GM12878 (cell line): Measurements from ENCODE around the gene NHS. TPM values are rescaled to one million over a fixed set of nuclear protein-coding genes. Genes with fewer than 3 reads are reported as not detected.

Source experiments
- ATAC-seq: fragments of 200-7000 bp; cut with Tn5 transposase; 3 replicates; pipeline ENCODE4 v1.9.1; 2020; ENCODE audit warnings: mild to moderate bottlenecking, moderate library complexity
- BruUV-seq: library from RNA; stranded (reverse); fragments of 400-500 nt; replicated peaks from 2 replicates; lab custom pipeline; 2021; lab: Mats Ljungman, UMichigan
- CTCF ChIA-PET: fragments of 300-600 bp; sonication (Branson Sonifier 250); formaldehyde crosslinking; extraction: SDS; loops from one replicate; lab custom pipeline; 2021; ENCODE audit warnings: inconsistent platforms; lab: Yijun Ruan, JAX
- POLR2A ChIA-PET: fragments of 350-600 bp; formaldehyde crosslinking; extraction: SDS; loops from one replicate; lab custom pipeline; 2021; ENCODE audit warnings: inconsistent platforms; lab: Charles Lee
- RAD21 ChIA-PET: fragments of 300-600 bp; sonication (Branson Sonifier 250); formaldehyde crosslinking; loops from one replicate; lab custom pipeline; 2023; ENCODE audit warnings: antibody characterized with exemption; ENCODE audit not compliant: unreplicated experiment; lab: Charles Lee
- SMC1A ChIA-PET: fragments of 300-600 bp; sonication (Branson Sonifier 250); formaldehyde crosslinking; loops from one replicate; lab custom pipeline; 2023; ENCODE audit not compliant: unreplicated experiment, uncharacterized antibody; lab: Charles Lee
- DNase-seq: peaks from one replicate; pipeline ENCODE4 v3.0.0-alpha.2; 2011; ENCODE audit warnings: low read depth, low spot score
- FAIRE-seq: peaks from 3 replicates; lab custom pipeline; 2011; peaks lifted over from hg19 to GRCh38; lab: Jason Lieb, UNC
- H2AFZ ChIP-seq: 2 replicates; pipeline ENCODE4 v1.6.0; 2011; ENCODE audit warnings: low read depth, low read length, control low read depth; ENCODE audit not compliant: control insufficient read depth
- H3K27ac ChIP-seq: 2 replicates; pipeline ENCODE4 v1.5.1; 2011; ENCODE audit warnings: control low read depth; ENCODE audit not compliant: control insufficient read depth, insufficient read depth
- H3K27me3 ChIP-seq, 2 experiments: replicated peaks in 1 of 2; 2 replicates each; pipeline versions ENCODE4 v1.6.0 to v1.6.1; 2011; ENCODE audit warnings: low read length in 1 of 2; ENCODE audit not compliant: control insufficient read depth in 2 of 2, insufficient read depth in 2 of 2
- H3K36me3 ChIP-seq, 2 experiments: 2 replicates each; pipeline ENCODE4 v1.5.1; 2011; ENCODE audit warnings: low read length in 1 of 2; ENCODE audit not compliant: control insufficient read depth in 2 of 2, insufficient read depth in 2 of 2
- H3K4me1 ChIP-seq: 2 replicates; pipeline ENCODE4 v1.6.1; 2011; ENCODE audit warnings: mild to moderate bottlenecking, low read length, moderate library complexity, mixed read lengths; ENCODE audit not compliant: control insufficient read depth, insufficient read depth
- H3K4me2 ChIP-seq: 2 replicates; pipeline ENCODE4 v1.6.0; 2011; ENCODE audit warnings: control low read depth; ENCODE audit not compliant: control insufficient read depth, insufficient read depth
- H3K4me3 ChIP-seq: fragments of 200-600 bp; sonication (generic); 2 replicates; pipeline ENCODE4 v1.5.1; 2016
- H3K79me2 ChIP-seq: 2 replicates; pipeline ENCODE4 v1.6.0; 2011; ENCODE audit warnings: low read length; ENCODE audit not compliant: control insufficient read depth, insufficient read depth
- H3K9ac ChIP-seq: 2 replicates; pipeline ENCODE4 v1.8.0; 2011; ENCODE audit warnings: low read length, control low read depth, mixed read lengths; ENCODE audit not compliant: control insufficient read depth, insufficient read depth
- H3K9me3 ChIP-seq: replicated peaks from 3 replicates; pipeline ENCODE4 v1.5.1; 2011; ENCODE audit warnings: mild to moderate bottlenecking, low read length; ENCODE audit not compliant: control insufficient read depth, insufficient read depth
- H4K20me1 ChIP-seq: 2 replicates; pipeline ENCODE4 v1.6.0; 2011; ENCODE audit not compliant: control insufficient read depth, insufficient read depth
- CBX3 ChIP-seq: fragments of 200-600 bp; sonication (generic); IDR thresholded peaks from 2 replicates; pipeline ENCODE4 v1.6.1; 2016; ENCODE audit warnings: low read depth, borderline replicate concordance
- CREM ChIP-seq: IDR thresholded peaks from 2 replicates; pipeline ENCODE4 v1.6.1; 2014; ENCODE audit warnings: antibody characterized with exemption, low read depth
- MAX ChIP-seq: IDR thresholded peaks from 2 replicates; pipeline ENCODE4 v1.6.1; 2012; ENCODE audit warnings: low read depth, low read length, improper control_type of control experiment
- PAX5 ChIP-seq: IDR thresholded peaks from 2 replicates; pipeline ENCODE4 v1.6.1; 2011; ENCODE audit warnings: low read depth, low read length, borderline replicate concordance
- PBX3 ChIP-seq: IDR thresholded peaks from 2 replicates; pipeline ENCODE4 v1.6.1; 2011; ENCODE audit warnings: mild to moderate bottlenecking, low read depth, low read length, moderate library complexity; ENCODE audit not compliant: insufficient replicate concordance
- WGBS: methylation state at CpG from one replicate; pipeline ENCODE4 v1.1.6; 2016; ENCODE audit warnings: low lambda C conversion rate; ENCODE audit not compliant: insufficient replicate concordance, insufficient coverage; ENCODE audit errors: missing lambda C conversion rate; 5-methylcytosine and 5-hydroxymethylcytosine counted together
- in situ Hi-C: fragments of 300-500 bp; cut with MboI; formaldehyde crosslinking; loops from 9 replicates; pipeline ENCODE4 v1.14.3; 2018; ENCODE audit warnings: mixed read lengths
- intact Hi-C: fragments of 100-400 bp; cut with micrococcal nuclease; formaldehyde crosslinking; loops from one replicate; pipeline ENCODE4 v1.14.2; 2022; ENCODE audit not compliant: unreplicated experiment
- polyA plus RNA-seq, 11 experiments: library from polyadenylated mRNA; depleted of rRNA in 4 of 11; unstranded in 6 of 11; stranded (reverse) in 5 of 11; fragments of >200 nt; fragmentation: Nextera tagmentation in 4 of 11; fragmentation: Illumina TruSeq in 1 of 11; extraction: Ambion mirVana in 4 of 11; extraction: Trizol in 1 of 11; gene quantifications; 1 replicate in 1 of 11; 2 replicates in 10 of 11; pipeline versions ENCODE4 v1.2.1 to v1.2.3, GENCODE V29; 2011 to 2016; ENCODE audit warnings: inconsistent platforms in 2 of 11, missing spikeins in 2 of 11, low read depth in 1 of 11
- total RNA-seq, 4 experiments: library from RNA; depleted of rRNA in 3 of 4; stranded (reverse); fragments of >200 nt in 3 of 4; fragmentation: Illumina TruSeq in 1 of 4; extraction: Trizol in 1 of 4; gene quantifications; 2 replicates each; pipeline versions ENCODE4 v1.2.1 to v1.2.3, GENCODE V29; 2013 to 2021
- TF ChIP-seq, protein P1 (sequence below): fragments of 450-650 bp; IDR thresholded peaks from 2 replicates; pipeline ENCODE4 v1.6.1; 2017; ENCODE audit warnings: mild to moderate bottlenecking, moderate library complexity
- TF ChIP-seq, protein P2 (sequence below): fragments of 150-350 bp; IDR thresholded peaks from 2 replicates; pipeline ENCODE4 v1.6.1; 2016; ENCODE audit warnings: low read depth, low read length

Gene NHS
- total and polyA plus RNA-seq, 10 of the 15 experiments (the other 5 are each of a cell fraction or from before 2014, with no cell fraction given) = under 0.01 to 0.07 (median 0.03) TPM; not detected in 7

- ChIA-PET CTCF (no interaction called here), RAD21 (no interaction called here), POLR2A (no interaction called here), SMC1A (no interaction called here)
- FAIRE-seq = no peak
- ATAC-seq = no peak
- Histone ChIP-seq H3K27me3 (no peaks in the 10 kb centered on the region), H3K9me3 (no peaks in the 10 kb centered on the region), H3K4me2 (no peak overlapping the region), H3K79me2 (no peaks in the 10 kb centered on the region), H3K27ac (no peak overlapping the region), H3K36me3 (no peaks in the 10 kb centered on the region), H3K9ac (no peak overlapping the region), H2AFZ (no peak overlapping the region), H4K20me1 (no peaks in the 10 kb centered on the region), H3K4me1 (no peaks in the 10 kb centered on the region), H3K4me3 (no peak overlapping the region)
- in situ Hi-C loops = no loop called here
- no peak for DNase-seq
- intact Hi-C loops = no loop called here
- WGBS = 4% methylated on average over 6 of the region's 6 CpGs
- BruUV-seq = no TSS peak
- no peak for TF ChIP-seq CREM
- no peak for TF ChIP-seq PBX3
- no peak for TF ChIP-seq MAX
- TF ChIP-seq, protein P1, sequence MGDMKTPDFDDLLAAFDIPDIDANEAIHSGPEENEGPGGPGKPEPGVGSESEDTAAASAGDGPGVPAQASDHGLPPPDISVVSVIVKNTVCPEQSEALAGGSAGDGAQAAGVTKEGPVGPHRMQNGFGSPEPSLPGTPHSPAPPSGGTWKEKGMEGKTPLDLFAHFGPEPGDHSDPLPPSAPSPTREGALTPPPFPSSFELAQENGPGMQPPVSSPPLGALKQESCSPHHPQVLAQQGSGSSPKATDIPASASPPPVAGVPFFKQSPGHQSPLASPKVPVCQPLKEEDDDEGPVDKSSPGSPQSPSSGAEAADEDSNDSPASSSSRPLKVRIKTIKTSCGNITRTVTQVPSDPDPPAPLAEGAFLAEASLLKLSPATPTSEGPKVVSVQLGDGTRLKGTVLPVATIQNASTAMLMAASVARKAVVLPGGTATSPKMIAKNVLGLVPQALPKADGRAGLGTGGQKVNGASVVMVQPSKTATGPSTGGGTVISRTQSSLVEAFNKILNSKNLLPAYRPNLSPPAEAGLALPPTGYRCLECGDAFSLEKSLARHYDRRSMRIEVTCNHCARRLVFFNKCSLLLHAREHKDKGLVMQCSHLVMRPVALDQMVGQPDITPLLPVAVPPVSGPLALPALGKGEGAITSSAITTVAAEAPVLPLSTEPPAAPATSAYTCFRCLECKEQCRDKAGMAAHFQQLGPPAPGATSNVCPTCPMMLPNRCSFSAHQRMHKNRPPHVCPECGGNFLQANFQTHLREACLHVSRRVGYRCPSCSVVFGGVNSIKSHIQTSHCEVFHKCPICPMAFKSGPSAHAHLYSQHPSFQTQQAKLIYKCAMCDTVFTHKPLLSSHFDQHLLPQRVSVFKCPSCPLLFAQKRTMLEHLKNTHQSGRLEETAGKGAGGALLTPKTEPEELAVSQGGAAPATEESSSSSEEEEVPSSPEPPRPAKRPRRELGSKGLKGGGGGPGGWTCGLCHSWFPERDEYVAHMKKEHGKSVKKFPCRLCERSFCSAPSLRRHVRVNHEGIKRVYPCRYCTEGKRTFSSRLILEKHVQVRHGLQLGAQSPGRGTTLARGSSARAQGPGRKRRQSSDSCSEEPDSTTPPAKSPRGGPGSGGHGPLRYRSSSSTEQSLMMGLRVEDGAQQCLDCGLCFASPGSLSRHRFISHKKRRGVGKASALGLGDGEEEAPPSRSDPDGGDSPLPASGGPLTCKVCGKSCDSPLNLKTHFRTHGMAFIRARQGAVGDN = no peak
- TF ChIP-seq CBX3 = no peak
- TF ChIP-seq, protein P2, sequence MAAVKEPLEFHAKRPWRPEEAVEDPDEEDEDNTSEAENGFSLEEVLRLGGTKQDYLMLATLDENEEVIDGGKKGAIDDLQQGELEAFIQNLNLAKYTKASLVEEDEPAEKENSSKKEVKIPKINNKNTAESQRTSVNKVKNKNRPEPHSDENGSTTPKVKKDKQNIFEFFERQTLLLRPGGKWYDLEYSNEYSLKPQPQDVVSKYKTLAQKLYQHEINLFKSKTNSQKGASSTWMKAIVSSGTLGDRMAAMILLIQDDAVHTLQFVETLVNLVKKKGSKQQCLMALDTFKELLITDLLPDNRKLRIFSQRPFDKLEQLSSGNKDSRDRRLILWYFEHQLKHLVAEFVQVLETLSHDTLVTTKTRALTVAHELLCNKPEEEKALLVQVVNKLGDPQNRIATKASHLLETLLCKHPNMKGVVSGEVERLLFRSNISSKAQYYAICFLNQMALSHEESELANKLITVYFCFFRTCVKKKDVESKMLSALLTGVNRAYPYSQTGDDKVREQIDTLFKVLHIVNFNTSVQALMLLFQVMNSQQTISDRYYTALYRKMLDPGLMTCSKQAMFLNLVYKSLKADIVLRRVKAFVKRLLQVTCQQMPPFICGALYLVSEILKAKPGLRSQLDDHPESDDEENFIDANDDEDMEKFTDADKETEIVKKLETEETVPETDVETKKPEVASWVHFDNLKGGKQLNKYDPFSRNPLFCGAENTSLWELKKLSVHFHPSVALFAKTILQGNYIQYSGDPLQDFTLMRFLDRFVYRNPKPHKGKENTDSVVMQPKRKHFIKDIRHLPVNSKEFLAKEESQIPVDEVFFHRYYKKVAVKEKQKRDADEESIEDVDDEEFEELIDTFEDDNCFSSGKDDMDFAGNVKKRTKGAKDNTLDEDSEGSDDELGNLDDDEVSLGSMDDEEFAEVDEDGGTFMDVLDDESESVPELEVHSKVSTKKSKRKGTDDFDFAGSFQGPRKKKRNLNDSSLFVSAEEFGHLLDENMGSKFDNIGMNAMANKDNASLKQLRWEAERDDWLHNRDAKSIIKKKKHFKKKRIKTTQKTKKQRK = no peak
- no peak for TF ChIP-seq PAX5
These were observed 81.5 kb downstream of the NHS start for GRCh38 chrX:17456526-17456925.
